DMS53 (cell line): ENCODE results near the gene MVB12B.

ENCODE experiments used
- DNase-seq: peaks from one replicate; lab custom pipeline; 2025; lab: John Stamatoyannopoulos, UW

MVB12B gene

GRCh38 chr9:126363250-126363649 is 36.6 kb downstream of the MVB12B start:
- DNase-seq: no peak

- peak; percentile 89 for DNase-seq
Measured at GRCh38 chr9:126363847-126364671, 37.4 kb downstream of the MVB12B start.

GRCh38 chr9:126365780-126366179 is 39.2 kb downstream of the MVB12B start:
- no peak for DNase-seq

GRCh38 chr9:126366366-126367011 is 39.9 kb downstream of the MVB12B start:
- no peak for DNase-seq

GRCh38 chr9:126367139-126367538 is 40.5 kb downstream of the MVB12B start:
- DNase-seq: no peak

- no peak for DNase-seq
Measured at GRCh38 chr9:126367616-126368015, 41.0 kb downstream of the MVB12B start.

GRCh38 chr9:126368020-126368419 is 41.4 kb downstream of the MVB12B start:
- no peak for DNase-seq

GRCh38 chr9:126371007-126371870 is 44.6 kb downstream of the MVB12B start:
- peak; percentile 36 for DNase-seq

- DNase-seq: no peak
Measured at GRCh38 chr9:126372716-126373115, 46.1 kb downstream of the MVB12B start.

GRCh38 chr9:126373241-126373640 is 46.6 kb downstream of the MVB12B start:
- no peak for DNase-seq

GRCh38 chr9:126374366-126374781 is 47.7 kb downstream of the MVB12B start:
- no peak for DNase-seq

- no peak for DNase-seq
Measured at GRCh38 chr9:126375386-126375785, 48.8 kb downstream of the MVB12B start.

GRCh38 chr9:126376311-126377175 is 49.9 kb downstream of the MVB12B start:
- no peak for DNase-seq

- no peak for DNase-seq
Measured at GRCh38 chr9:126377176-126377509, 50.5 kb downstream of the MVB12B start.

GRCh38 chr9:126377536-126377935 is 50.9 kb downstream of the MVB12B start:
- no peak for DNase-seq

- no peak for DNase-seq
Measured at GRCh38 chr9:126378761-126379160, 52.1 kb downstream of the MVB12B start.

GRCh38 chr9:126379661-126380360 is 53.2 kb downstream of the MVB12B start:
- DNase-seq: no peak

- DNase-seq: no peak
Measured at GRCh38 chr9:126380447-126380846, 53.8 kb downstream of the MVB12B start.

- DNase-seq: no peak
Measured at GRCh38 chr9:126381195-126381594, 54.6 kb downstream of the MVB12B start.

GRCh38 chr9:126383406-126384046 is 56.9 kb downstream of the MVB12B start:
- no peak for DNase-seq

GRCh38 chr9:126384926-126385325 is 58.3 kb downstream of the MVB12B start:
- no peak for DNase-seq
